Heart left ventricle (tissue), 16 donors: ENCODE results near the gene CHMP2A. TPM values are rescaled to one million over a fixed set of nuclear protein-coding genes. Genes with fewer than 3 reads are reported as not detected.

Experiments used
- ATAC-seq, 4 donors: fragments of 200-7000 bp; cut with Tn5 transposase; one replicate each; pipeline ENCODE4 v1.9.1; 2020 to 2022; ENCODE audit warnings: moderate library complexity in 4 of 4, mild to moderate bottlenecking in 3 of 4, moderate number of reproducible peaks in 1 of 4
- DNase-seq, 5 donors: peaks; one replicate each; pipeline ENCODE4 v3.0.0-alpha.2; 2020
- H3K27ac ChIP-seq, 12 donors: fragments of 200-600 bp; sonication (generic) in 4 of 12; one replicate each; pipeline versions ENCODE4 v1.5.0 to v1.8.0; 2016 to 2022; ENCODE audit warnings: mild to moderate bottlenecking in 2 of 12
- H3K27me3 ChIP-seq, 9 donors: fragments of 200-600 bp; sonication (generic) in 2 of 9; one replicate each; pipeline versions ENCODE4 v1.5.1 to v1.8.0; 2016 to 2022; ENCODE audit warnings: mild to moderate bottlenecking in 3 of 9
- H3K36me3 ChIP-seq, 9 donors: fragments of 200-600 bp; sonication (generic) in 2 of 9; one replicate each; pipeline versions ENCODE4 v1.5.0 to v1.8.0; 2018 to 2022; ENCODE audit warnings: mild to moderate bottlenecking in 2 of 9
- H3K4me1 ChIP-seq, 12 donors: fragments of 200-600 bp; sonication (generic) in 4 of 12; one replicate each; pipeline versions ENCODE4 v1.5.0 to v1.8.0; 2016 to 2022; ENCODE audit warnings: mild to moderate bottlenecking in 3 of 12
- H3K4me3 ChIP-seq, 12 donors: fragments of 200-600 bp; sonication (generic) in 4 of 12; one replicate each; pipeline versions ENCODE4 v1.5.0 to v1.8.0; 2017 to 2022; ENCODE audit warnings: mild to moderate bottlenecking in 9 of 12, moderate library complexity in 4 of 12
- H3K9me3 ChIP-seq, 12 donors: fragments of 200-600 bp; sonication (generic) in 4 of 12; one replicate each; pipeline versions ENCODE4 v1.5.0 to v1.8.0; 2016 to 2022; ENCODE audit warnings: mild to moderate bottlenecking in 1 of 12
- POLR2A ChIP-seq, 2 donors: fragments of 450-650 bp; IDR thresholded peaks; one replicate each; pipeline ENCODE4 v1.6.1; 2017; ENCODE audit warnings: antibody characterized with exemption in 2 of 2, mild to moderate bottlenecking in 2 of 2, moderate library complexity in 2 of 2
- WGBS, 4 donors: extraction: QIAGEN DNeasy Blood & Tissue Kit in 2 of 4; methylation state at CpG; one replicate each; pipeline versions ENCODE4 v1.1.5 to v1.1.7; 2013 to 2018; 5-methylcytosine and 5-hydroxymethylcytosine counted together
- intact Hi-C, 10 donors: fragments of 100-400 bp; cut with DNase I; formaldehyde crosslinking; loops; one replicate each; pipeline versions ENCODE4 v1.11.1 to v1.14.2; 2022
- polyA plus RNA-seq, 2 donors: library from polyadenylated mRNA; stranded (reverse); fragments of 200-250 nt; gene quantifications; one replicate each; pipeline ENCODE4 v1.2.3, GENCODE V29; 2013
- total RNA-seq, 9 donors: library from RNA; depleted of rRNA in 2 of 9; stranded (reverse); fragments of >200 nt in 2 of 9; fragmentation: NEBNext Ultra II Directional in 3 of 9; extraction: Animal tissue kit (Norgen Biotek cat#: 25700) in 3 of 9; gene quantifications; one replicate each; pipeline versions ENCODE4 v1.1.0 to v1.2.4, GENCODE V29; 2016 to 2023
- TF ChIP-seq, protein P1 (sequence below), 12 donors: fragments of 200-600 bp; sonication (generic) in 4 of 12; IDR thresholded peaks; one replicate each; pipeline versions ENCODE4 v1.5.0 to v1.8.0; 2018 to 2022; ENCODE audit warnings: antibody characterized with exemption in 12 of 12, mild to moderate bottlenecking in 5 of 12
- donor health status: ischemic (EF 13 %, LVEDD 7.1; RV severe dilation, severe dysfunction).
- donor health status: healthy with polysubstance abuse.
- donor health status: DM: no; HTN: yes; CAD: no.
- donor health status: DM: no; HTN: no; CAD: no.
- donor health status: ischemic (EF 25% LVEDD 6.9; RV normal size, moderate dysfunction).
- donor health status: ischemic (EF 25% LVEDD 5.7; RV mildly dilated, moderate dysfunction).
- donor health status: healthy.
- donor health status: DM: yes; HTN: yes; CAD: no.
- donor health status: ischemic (EF 35%, LVEDD 5.7; RV mildly dilated, moderate dysfunction).
- donor health status: nonischemic (EF 11% LVEDD 7.7; RV severe dilation, severe dysfunction).
- donor health status: DM: yes; HTN: yes; CAD: no.
- donor health status: PGD.
- donor health status: ischemic (EF 29% LVEDD 5.4; RV normal size, mild dysfunction).
- donor health status: nonischemic (EF 23%, LVEDD 6.1; RV moderate dilation, normal function).

The CHMP2A gene
- total and polyA plus RNA-seq, 11 donors = 113 to 266 (median 138) TPM

DNA sequence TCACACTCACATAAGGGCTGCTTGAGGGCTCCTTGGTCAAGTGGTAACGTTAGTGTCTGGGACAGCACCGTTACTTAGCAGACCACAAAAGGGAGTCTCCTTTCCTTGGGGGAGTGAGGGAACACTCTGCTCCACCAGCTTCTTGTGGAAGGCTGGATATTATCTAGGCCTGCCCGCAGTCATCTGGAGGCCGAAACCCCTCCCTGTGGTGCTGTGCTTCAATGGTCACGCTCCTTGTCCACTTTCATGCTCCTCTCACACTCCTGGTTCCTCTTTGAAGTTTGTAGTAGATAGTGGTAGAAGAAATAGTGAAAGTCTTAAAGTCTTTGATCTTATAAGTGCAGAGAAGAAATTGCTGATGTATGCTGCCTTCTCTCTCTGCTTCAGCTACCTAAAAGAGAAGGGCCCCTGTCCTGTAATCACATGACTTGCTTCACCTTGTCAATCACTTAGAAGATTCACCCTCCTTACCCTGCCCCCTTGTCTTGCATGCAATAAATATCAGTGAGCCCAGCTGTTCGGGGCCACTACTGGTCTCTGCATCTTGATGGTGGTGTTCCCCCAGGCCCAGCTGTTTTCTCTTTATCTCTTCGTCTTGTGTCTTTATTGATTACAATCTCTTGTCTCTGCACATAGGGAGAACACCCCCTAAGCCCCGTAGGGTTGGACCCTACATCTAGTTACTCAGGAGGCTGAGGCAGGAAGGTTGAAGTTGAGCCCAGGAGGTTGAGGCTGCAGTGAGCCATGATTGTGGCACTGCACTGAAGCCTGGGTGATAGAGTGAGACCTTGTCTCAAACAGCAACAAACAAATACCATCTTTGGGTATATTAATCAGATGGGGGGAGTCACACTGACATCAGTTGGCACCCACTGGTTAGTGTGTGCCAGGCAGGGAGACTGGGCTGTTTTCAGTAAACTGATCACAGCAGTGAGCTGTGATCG lies 29.9 kb upstream of the CHMP2A start:
- no peaks in the 10 kb centered on the region for H3K9me3 ChIP-seq
- DNase-seq = no peak
- no peak overlapping the region for H3K27ac ChIP-seq
- no peak for ATAC-seq
- 86 to 92% (median 88%) methylated on average over 8 to 9 of the region's 9 CpGs for WGBS, 4 donors
- peaks cover 0 to 10% (median 3%) of the 10 kb centered on the region in 12 donors for H3K4me1 ChIP-seq
- intact Hi-C loops = no loop called here
- peaks cover 0 to 31% (median 22%) of the 10 kb centered on the region in 9 donors for H3K36me3 ChIP-seq
- no peak for TF ChIP-seq POLR2A (IDR thresholded peaks at IDR 0.05)
- TF ChIP-seq, protein P1, sequence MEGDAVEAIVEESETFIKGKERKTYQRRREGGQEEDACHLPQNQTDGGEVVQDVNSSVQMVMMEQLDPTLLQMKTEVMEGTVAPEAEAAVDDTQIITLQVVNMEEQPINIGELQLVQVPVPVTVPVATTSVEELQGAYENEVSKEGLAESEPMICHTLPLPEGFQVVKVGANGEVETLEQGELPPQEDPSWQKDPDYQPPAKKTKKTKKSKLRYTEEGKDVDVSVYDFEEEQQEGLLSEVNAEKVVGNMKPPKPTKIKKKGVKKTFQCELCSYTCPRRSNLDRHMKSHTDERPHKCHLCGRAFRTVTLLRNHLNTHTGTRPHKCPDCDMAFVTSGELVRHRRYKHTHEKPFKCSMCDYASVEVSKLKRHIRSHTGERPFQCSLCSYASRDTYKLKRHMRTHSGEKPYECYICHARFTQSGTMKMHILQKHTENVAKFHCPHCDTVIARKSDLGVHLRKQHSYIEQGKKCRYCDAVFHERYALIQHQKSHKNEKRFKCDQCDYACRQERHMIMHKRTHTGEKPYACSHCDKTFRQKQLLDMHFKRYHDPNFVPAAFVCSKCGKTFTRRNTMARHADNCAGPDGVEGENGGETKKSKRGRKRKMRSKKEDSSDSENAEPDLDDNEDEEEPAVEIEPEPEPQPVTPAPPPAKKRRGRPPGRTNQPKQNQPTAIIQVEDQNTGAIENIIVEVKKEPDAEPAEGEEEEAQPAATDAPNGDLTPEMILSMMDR (IDR thresholded peaks at IDR 0.05) = no peak
- H3K4me3 ChIP-seq = no peak overlapping the region
- no peaks in the 10 kb centered on the region for H3K27me3 ChIP-seq

DNA sequence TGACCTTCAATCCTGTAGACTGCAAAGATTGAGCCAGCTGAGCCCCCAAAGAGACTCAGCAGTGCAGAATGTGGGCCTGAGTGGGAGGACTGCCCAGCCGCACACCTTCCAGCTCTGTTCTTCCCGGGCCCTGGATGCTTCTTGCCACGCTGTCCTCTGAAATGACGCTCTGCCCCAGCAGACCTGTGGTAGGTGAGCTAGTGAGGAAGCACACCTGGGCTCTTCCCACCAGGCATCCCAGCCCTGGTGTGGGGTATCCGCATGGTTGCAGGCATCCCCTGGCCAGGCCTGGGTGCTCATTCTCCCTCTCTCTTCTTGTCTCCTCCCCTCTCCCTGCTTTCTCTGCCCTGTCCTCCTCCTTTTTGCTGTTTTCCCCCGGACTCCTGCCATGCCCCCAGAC lies 28.1 kb upstream of the CHMP2A start:
- peak in 1 of 5 donors; percentile 12 for DNase-seq
- TF ChIP-seq POLR2A (IDR thresholded peaks at IDR 0.05) = no peak
- TF ChIP-seq, protein P1 (IDR thresholded peaks at IDR 0.05) = no peak

GRCh38 chr19:58581227-58582141 lies 26.6 kb upstream of the CHMP2A start:
- WGBS, 4 donors = 67 to 83% (median 67%) methylated on average over 48 to 62 of the region's 62 CpGs
- ATAC-seq = peak; percentile 84 to 96 (median 93)
- Histone ChIP-seq H3K9me3 (no peaks in the 10 kb centered on the region), H3K27me3 (no peaks in the 10 kb centered on the region), H3K36me3 (peaks cover 0 to 31% (median 22%) of the 10 kb centered on the region in 9 donors), H3K27ac (peak overlapping the region in 9 of 12 donors; percentile 15 to 75 (median 52)), H3K4me1 (peaks cover 0 to 16% (median 4%) of the 10 kb centered on the region in 12 donors), H3K4me3 (no peak overlapping the region)
- intact Hi-C loops = no loop called here
- DNase-seq = peak; percentile 84 to 91 (median 88)
- TF ChIP-seq, protein P1 (IDR thresholded peaks at IDR 0.05) = peak; percentile 86 to 98 (median 95)
- TF ChIP-seq POLR2A (IDR thresholded peaks at IDR 0.05) = no peak

More for the DNA sequence above, 28.1 kb upstream of the CHMP2A start:
- peaks cover 0 to 10% (median 3%) of the 10 kb centered on the region in 12 donors for H3K4me1 ChIP-seq
- no peak overlapping the region for H3K4me3 ChIP-seq
- no peak for ATAC-seq
- no peak overlapping the region for H3K27ac ChIP-seq
- H3K9me3 ChIP-seq = no peaks in the 10 kb centered on the region
- peaks cover 0 to 31% (median 22%) of the 10 kb centered on the region in 9 donors for H3K36me3 ChIP-seq
- H3K27me3 ChIP-seq = no peaks in the 10 kb centered on the region
- WGBS, 4 donors = 92 to 96% (median 94%) methylated on average over 6 of the region's 6 CpGs
- intact Hi-C loops = no loop called here
